Suprapubic skin (tissue), 4 donors: ENCODE measurements around the gene DHRS4L2. TPM values are rescaled to one million over a fixed set of nuclear protein-coding genes. Genes with fewer than 3 reads are reported as not detected.
"Not testable (repeated sequence)": the region's sequence is repeated elsewhere in the genome, so short reads cannot be mapped to it uniquely, and the experiment has no call there.

Experiments used
- DNase-seq, 2 donors: peaks; one replicate each; pipeline ENCODE4 v3.0.0-alpha.2; 2019; ENCODE audit warnings: low spot score in 2 of 2
- H3K27ac ChIP-seq: fragments of 200-600 bp; sonication (generic); one replicate; pipeline ENCODE4 v1.5.1; 2019
- H3K27me3 ChIP-seq: fragments of 200-600 bp; sonication (generic); one replicate; pipeline ENCODE4 v1.5.1; 2019
- H3K36me3 ChIP-seq: fragments of 200-600 bp; sonication (generic); one replicate; pipeline ENCODE4 v1.5.1; 2019
- H3K4me1 ChIP-seq: fragments of 200-600 bp; sonication (generic); one replicate; pipeline ENCODE4 v1.5.1; 2019
- H3K4me3 ChIP-seq: fragments of 200-600 bp; sonication (generic); one replicate; pipeline ENCODE4 v1.5.1; 2019; ENCODE audit warnings: mild to moderate bottlenecking
- H3K9me3 ChIP-seq: fragments of 200-600 bp; sonication (generic); one replicate; pipeline ENCODE4 v1.5.1; 2019
- EP300 ChIP-seq: sonication (generic); formaldehyde crosslinking; IDR thresholded peaks from one replicate; pipeline ENCODE4 v1.6.1; 2017; ENCODE audit warnings: antibody characterized with exemption
- POLR2A ChIP-seq, 2 donors: fragments of 450-650 bp; IDR thresholded peaks; one replicate each; pipeline ENCODE4 v1.6.1; 2017; ENCODE audit warnings: antibody characterized with exemption in 2 of 2, mild to moderate bottlenecking in 2 of 2, moderate library complexity in 2 of 2
- POLR2AphosphoS5 ChIP-seq, 3 donors: sonication (generic); formaldehyde crosslinking; IDR thresholded peaks; one replicate each; pipeline ENCODE4 v1.6.1; 2017; ENCODE audit warnings: antibody characterized with exemption in 3 of 3
- WGBS: methylation state at CpG from one replicate; pipeline ENCODE4 v1.1.5; 2018; 5-methylcytosine and 5-hydroxymethylcytosine counted together
- total RNA-seq, 4 donors: library from RNA; depleted of rRNA; stranded (reverse); fragments of >200 nt; gene quantifications; one replicate each; pipeline ENCODE4 v1.1.0, GENCODE V29; 2016
- TF ChIP-seq, protein P1 (sequence below), 2 donors: fragments of 200-600 bp in 1 of 2; fragments of 450-650 bp in 1 of 2; sonication (generic) in 1 of 2; IDR thresholded peaks; one replicate each; pipeline ENCODE4 v1.5.1; 2016 to 2019; ENCODE audit warnings: antibody characterized with exemption in 2 of 2, mild to moderate bottlenecking in 1 of 2, moderate library complexity in 1 of 2

The DHRS4L2 gene
- total RNA-seq, 4 donors from 2014 or later = 17.5 to 27.9 (median 21.0) TPM

GRCh38 chr14:23990961-23991360 is 2.2 kb downstream of the DHRS4L2 start:
- H3K27ac ChIP-seq, DNase-seq, H3K27me3 ChIP-seq, H3K36me3 ChIP-seq, H3K4me3 ChIP-seq, H3K9me3 ChIP-seq: not testable (repeated sequence)
- H3K4me1 ChIP-seq = peaks cover 28% of the 10 kb centered on the region
- WGBS = 20% methylated on average over 1 of the region's 1 CpG

- not testable (repeated sequence) for H3K4me1 ChIP-seq, H3K27ac ChIP-seq, H3K4me3 ChIP-seq, H3K27me3 ChIP-seq, DNase-seq, H3K9me3 ChIP-seq, H3K36me3 ChIP-seq
- WGBS = 62% methylated on average over 3 of the region's 3 CpGs
These were observed 4.3 kb downstream of the DHRS4L2 start for GRCh38 chr14:23993042-23993441.

GRCh38 chr14:23996009-23996408 is 7.3 kb downstream of the DHRS4L2 start:
- H3K4me3 ChIP-seq, H3K36me3 ChIP-seq, DNase-seq, H3K9me3 ChIP-seq, H3K27ac ChIP-seq, H3K27me3 ChIP-seq, H3K4me1 ChIP-seq: not testable (repeated sequence)

- not testable (repeated sequence) for H3K36me3 ChIP-seq, H3K4me3 ChIP-seq, H3K27me3 ChIP-seq, H3K4me1 ChIP-seq, DNase-seq, H3K27ac ChIP-seq, H3K9me3 ChIP-seq
- no CpG with 5 or more reads among the region's 2 CpGs for WGBS
These were observed 8.1 kb downstream of the DHRS4L2 start for GRCh38 chr14:23996825-23997224.

- not testable (repeated sequence) for DNase-seq, H3K27ac ChIP-seq, H3K36me3 ChIP-seq, H3K27me3 ChIP-seq, H3K4me3 ChIP-seq, H3K9me3 ChIP-seq, H3K4me1 ChIP-seq
- WGBS = 70% methylated on average over 3 of the region's 5 CpGs
These were observed 10.9 kb downstream of the DHRS4L2 start for GRCh38 chr14:23999640-24000039.

DNA sequence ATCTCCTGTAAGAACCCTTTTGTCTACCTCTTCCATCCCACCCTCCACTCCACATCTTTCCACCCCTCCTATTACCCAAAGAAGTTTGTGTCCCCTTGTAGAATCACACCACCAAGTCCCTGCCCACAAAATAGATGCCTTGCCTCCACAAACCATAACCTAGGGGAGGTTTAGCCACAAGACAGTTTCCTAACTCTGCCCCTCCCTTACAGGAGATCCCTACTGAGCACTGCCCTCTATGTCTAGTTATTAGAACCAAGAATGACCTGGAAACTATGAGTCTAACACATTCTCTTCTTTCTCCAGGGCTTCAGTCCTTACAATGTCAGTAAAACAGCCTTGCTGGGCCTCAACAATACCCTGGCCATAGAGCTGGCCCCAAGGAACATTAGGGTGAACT is 12.3 kb downstream of the DHRS4L2 start:
- H3K36me3 ChIP-seq, H3K27ac ChIP-seq, H3K9me3 ChIP-seq, DNase-seq, H3K4me1 ChIP-seq, H3K4me3 ChIP-seq, H3K27me3 ChIP-seq: not testable (repeated sequence)

DNA sequence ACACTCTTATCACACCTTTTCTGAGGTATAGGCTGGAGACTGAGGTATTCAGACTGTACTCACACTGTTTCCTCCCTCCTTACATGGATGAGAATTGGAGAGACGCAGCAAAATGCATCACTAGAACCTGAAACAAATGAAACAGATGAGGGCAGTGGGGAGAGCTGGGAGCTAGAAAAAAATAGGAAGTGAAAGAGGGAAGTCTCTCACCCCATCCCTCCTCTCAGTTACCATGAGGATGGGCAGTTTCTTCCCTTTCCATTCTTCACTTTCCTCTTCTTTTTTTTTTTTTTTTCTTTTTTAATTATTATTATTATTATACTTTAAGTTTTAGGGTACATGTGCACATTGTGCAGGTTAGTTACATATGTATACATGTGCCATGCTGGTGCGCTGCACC is 12.9 kb downstream of the DHRS4L2 start:
- DNase-seq, H3K36me3 ChIP-seq, H3K27ac ChIP-seq, H3K27me3 ChIP-seq, H3K4me3 ChIP-seq, H3K9me3 ChIP-seq, H3K4me1 ChIP-seq: not testable (repeated sequence)
- 100% methylated on average over 1 of the region's 2 CpGs for WGBS

GRCh38 chr14:24006471-24006816 is 17.7 kb downstream of the DHRS4L2 start:
- peaks cover 12% of the 10 kb centered on the region for H3K4me1 ChIP-seq
- H3K27ac ChIP-seq, H3K36me3 ChIP-seq, H3K9me3 ChIP-seq, DNase-seq, H3K27me3 ChIP-seq: not testable (repeated sequence)
- H3K4me3 ChIP-seq = peak overlapping the region; percentile 42
- no CpG with 5 or more reads among the region's 15 CpGs for WGBS

DNA sequence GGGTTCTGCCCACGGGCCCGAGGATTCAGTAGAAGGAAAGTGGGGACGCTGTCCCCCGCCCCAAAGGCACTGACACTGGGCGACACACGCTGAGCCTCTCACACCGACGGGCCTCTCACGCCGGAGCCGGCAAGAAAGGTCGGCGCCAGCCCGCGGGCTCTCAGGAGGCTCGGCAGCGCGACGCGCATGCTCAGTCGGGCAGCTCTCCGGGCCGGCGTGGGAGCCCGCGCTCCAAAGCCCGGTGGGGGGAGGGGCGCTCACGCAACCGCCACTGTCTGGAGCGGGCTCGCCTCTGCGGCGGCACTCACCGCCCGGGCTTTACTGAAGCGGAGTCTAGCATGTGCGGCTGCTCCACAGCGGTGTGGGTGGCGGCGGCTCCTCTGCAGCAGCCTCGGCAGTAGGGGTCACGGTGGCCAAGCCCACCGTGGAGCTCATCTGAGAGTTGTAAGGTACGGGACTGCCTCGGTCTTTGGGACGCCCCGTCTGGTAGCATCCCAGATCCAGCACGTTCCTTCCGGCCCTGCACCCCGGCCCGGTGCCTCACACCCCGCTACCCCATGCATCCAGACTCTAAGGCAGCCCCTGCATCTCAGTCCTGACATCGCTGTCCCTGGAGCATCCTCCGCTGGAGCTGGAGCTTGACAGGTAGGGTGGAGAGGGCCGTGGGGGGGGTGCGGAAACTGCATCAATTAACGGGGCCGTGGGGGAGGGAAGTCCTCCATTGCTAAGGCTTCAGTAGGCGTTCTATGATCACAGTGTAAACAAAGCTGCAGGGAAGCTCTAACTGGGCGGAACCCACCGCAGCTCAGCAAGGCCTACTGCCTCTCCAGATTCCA is 18.3 kb downstream of the DHRS4L2 start:
- not testable (repeated sequence) for DNase-seq, H3K9me3 ChIP-seq, H3K36me3 ChIP-seq, H3K27me3 ChIP-seq, H3K27ac ChIP-seq
- H3K4me3 ChIP-seq = peak overlapping the region; percentile 42
- WGBS = 11% methylated on average over 13 of the region's 62 CpGs
- peaks cover 12% of the 10 kb centered on the region for H3K4me1 ChIP-seq

GRCh38 chr14:24011051-24011450 is 22.3 kb downstream of the DHRS4L2 start:
- no peaks in the 10 kb centered on the region for H3K27me3 ChIP-seq
- WGBS = 66% methylated on average over 2 of the region's 2 CpGs
- no peaks in the 10 kb centered on the region for H3K9me3 ChIP-seq
- no peaks in the 10 kb centered on the region for H3K36me3 ChIP-seq
- DNase-seq = no peak
- no peak overlapping the region for H3K4me3 ChIP-seq
- peaks cover 20% of the 10 kb centered on the region for H3K4me1 ChIP-seq
- TF ChIP-seq, protein P1, sequence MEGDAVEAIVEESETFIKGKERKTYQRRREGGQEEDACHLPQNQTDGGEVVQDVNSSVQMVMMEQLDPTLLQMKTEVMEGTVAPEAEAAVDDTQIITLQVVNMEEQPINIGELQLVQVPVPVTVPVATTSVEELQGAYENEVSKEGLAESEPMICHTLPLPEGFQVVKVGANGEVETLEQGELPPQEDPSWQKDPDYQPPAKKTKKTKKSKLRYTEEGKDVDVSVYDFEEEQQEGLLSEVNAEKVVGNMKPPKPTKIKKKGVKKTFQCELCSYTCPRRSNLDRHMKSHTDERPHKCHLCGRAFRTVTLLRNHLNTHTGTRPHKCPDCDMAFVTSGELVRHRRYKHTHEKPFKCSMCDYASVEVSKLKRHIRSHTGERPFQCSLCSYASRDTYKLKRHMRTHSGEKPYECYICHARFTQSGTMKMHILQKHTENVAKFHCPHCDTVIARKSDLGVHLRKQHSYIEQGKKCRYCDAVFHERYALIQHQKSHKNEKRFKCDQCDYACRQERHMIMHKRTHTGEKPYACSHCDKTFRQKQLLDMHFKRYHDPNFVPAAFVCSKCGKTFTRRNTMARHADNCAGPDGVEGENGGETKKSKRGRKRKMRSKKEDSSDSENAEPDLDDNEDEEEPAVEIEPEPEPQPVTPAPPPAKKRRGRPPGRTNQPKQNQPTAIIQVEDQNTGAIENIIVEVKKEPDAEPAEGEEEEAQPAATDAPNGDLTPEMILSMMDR (IDR thresholded peaks at IDR 0.05) = no peak
- no peak for TF ChIP-seq EP300
- no peak for TF ChIP-seq POLR2AphosphoS5 (IDR thresholded peaks at IDR 0.05)
- TF ChIP-seq POLR2A (IDR thresholded peaks at IDR 0.05) = no peak
- H3K27ac ChIP-seq = no peak overlapping the region

GRCh38 chr14:24012726-24013273 is 24.1 kb downstream of the DHRS4L2 start:
- 65% methylated on average over 4 of the region's 4 CpGs for WGBS
- DNase-seq, H3K9me3 ChIP-seq, H3K36me3 ChIP-seq, H3K27ac ChIP-seq, H3K27me3 ChIP-seq, H3K4me3 ChIP-seq: not testable (repeated sequence)
- peaks cover 13% of the 10 kb centered on the region for H3K4me1 ChIP-seq
